A549 (cell line): ENCODE results near the gene WDR18.

Experiments used
- MYC ChIP-seq: IDR thresholded peaks from 2 replicates; pipeline ENCODE4 v1.6.1; 2012; ENCODE audit warnings: mild to moderate bottlenecking, inconsistent platforms, low read length, improper control_type of control experiment, borderline replicate concordance
- ZFP36 ChIP-seq: fragments of 450-650 bp; IDR thresholded peaks from 2 replicates; pipeline ENCODE4 v1.6.1; 2014; ENCODE audit warnings: borderline replicate concordance; ENCODE audit not compliant: partially characterized antibody

DNA sequence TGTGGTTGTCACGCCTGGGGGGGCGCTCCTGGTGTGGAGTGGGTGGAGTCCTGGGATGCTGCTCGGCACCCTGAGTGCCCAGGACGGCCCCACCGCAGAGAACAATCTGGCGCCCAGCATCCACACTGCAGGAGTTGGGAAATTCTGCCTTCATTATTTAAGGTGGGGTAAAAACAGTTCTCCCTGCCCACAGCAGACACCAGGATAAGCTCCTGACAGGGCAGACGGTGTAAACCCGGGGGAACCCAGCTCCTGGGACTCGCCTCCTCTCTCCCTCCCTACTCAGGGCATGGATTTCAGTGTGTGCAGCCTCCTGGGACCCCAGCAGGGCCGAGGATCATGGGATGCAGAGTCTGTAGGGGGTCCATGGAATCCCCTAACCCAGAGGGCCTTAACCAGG lies 7.7 kb upstream of the WDR18 start:
- TF ChIP-seq ZFP36 = no peak
- no peak for TF ChIP-seq MYC
